Measurements from ENCODE around the gene ANXA8. TPM values are rescaled to one million over a fixed set of nuclear protein-coding genes. Genes with fewer than 3 reads are reported as not detected.

The ANXA8 gene
- polyA plus RNA-seq, 3 donors: 0.52 to 2.9 (median 0.97) TPM

DNA sequence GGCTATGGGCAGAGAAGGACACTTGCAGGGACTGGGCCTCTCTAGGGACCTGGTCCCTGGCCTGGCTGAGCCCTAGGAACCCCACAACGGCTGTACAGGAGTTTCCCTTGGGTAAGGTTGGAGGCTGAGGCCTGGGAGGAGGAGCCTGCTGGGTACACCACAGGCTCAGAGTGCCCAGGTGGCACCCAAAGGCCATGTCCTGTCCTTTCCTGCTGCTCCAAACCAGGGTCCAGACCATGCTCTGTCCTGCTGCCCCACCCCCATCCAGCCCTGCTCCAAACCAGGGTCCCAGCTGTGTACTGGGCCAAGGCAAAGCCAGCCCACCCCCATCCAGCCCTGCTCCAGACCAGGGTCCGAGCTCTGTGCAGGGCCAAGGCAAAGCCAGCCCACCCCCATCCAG is 64.5 kb downstream of the ANXA8 start:
- Mint-ChIP-seq H3K27me3 (ENCODE audit: low read depth in 3 of 3) (peaks cover 0 to 4% (median 2%) of the 10 kb centered on the region in 3 donors), H3K9me3 (no peaks in the 10 kb centered on the region), H3K4me1 (no peaks in the 10 kb centered on the region), H3K36me3 (no peaks in the 10 kb centered on the region), H3K27ac (no peak overlapping the region), H3K4me3 (no peak overlapping the region)
- WGBS (ENCODE audit: insufficient coverage): 88% methylated on average over 2 of the region's 2 CpGs
- no peak overlapping the region for H3K9ac ChIP-seq (ENCODE audit: insufficient read depth, low read length, poor library complexity, severe bottlenecking)
- no peak overlapping the region for H3K27ac ChIP-seq (ENCODE audit: low read depth in 1 of 2, low read length in 2 of 2)
- no peak overlapping the region for H3K4me2 ChIP-seq (replicated peaks; ENCODE audit: extremely low read depth, low read length, poor library complexity, severe bottlenecking)
- H3K27me3 ChIP-seq (ENCODE audit: control insufficient read depth in 2 of 2, insufficient read depth in 2 of 2, low read length in 2 of 2): no peaks in the 10 kb centered on the region
- intact Hi-C loops (cut with micrococcal nuclease): no loop called here
- no peaks in the 10 kb centered on the region for H3K79me2 ChIP-seq (ENCODE audit: insufficient read depth, low read length)
- no peak overlapping the region for H2AFZ ChIP-seq (ENCODE audit: insufficient read depth, low read depth, low read length, poor library complexity, severe bottlenecking)
- H3K9me3 ChIP-seq (replicated peaks in 1 of 2; ENCODE audit: control insufficient read depth in 1 of 2, insufficient read depth in 1 of 2, low read length in 2 of 2): no peaks in the 10 kb centered on the region
- no peak for DNase-seq
- TF ChIP-seq, protein P1, sequence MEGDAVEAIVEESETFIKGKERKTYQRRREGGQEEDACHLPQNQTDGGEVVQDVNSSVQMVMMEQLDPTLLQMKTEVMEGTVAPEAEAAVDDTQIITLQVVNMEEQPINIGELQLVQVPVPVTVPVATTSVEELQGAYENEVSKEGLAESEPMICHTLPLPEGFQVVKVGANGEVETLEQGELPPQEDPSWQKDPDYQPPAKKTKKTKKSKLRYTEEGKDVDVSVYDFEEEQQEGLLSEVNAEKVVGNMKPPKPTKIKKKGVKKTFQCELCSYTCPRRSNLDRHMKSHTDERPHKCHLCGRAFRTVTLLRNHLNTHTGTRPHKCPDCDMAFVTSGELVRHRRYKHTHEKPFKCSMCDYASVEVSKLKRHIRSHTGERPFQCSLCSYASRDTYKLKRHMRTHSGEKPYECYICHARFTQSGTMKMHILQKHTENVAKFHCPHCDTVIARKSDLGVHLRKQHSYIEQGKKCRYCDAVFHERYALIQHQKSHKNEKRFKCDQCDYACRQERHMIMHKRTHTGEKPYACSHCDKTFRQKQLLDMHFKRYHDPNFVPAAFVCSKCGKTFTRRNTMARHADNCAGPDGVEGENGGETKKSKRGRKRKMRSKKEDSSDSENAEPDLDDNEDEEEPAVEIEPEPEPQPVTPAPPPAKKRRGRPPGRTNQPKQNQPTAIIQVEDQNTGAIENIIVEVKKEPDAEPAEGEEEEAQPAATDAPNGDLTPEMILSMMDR (IDR thresholded peaks at IDR 0.05): no peak
- no peaks in the 10 kb centered on the region for H3K4me1 ChIP-seq (ENCODE audit: control insufficient read depth in 1 of 2, insufficient read depth in 2 of 2, low read length in 2 of 2)
- no peaks in the 10 kb centered on the region for H4K20me1 ChIP-seq (ENCODE audit: insufficient read depth, low read length)
- H3K36me3 ChIP-seq (replicated peaks in 1 of 2; ENCODE audit: control insufficient read depth in 1 of 2, insufficient read depth in 2 of 2, low read length in 2 of 2): no peaks in the 10 kb centered on the region
- no peak overlapping the region for H3K4me3 ChIP-seq (replicated peaks in 1 of 3; ENCODE audit: low read depth in 2 of 3, low read length in 3 of 3)

DNA sequence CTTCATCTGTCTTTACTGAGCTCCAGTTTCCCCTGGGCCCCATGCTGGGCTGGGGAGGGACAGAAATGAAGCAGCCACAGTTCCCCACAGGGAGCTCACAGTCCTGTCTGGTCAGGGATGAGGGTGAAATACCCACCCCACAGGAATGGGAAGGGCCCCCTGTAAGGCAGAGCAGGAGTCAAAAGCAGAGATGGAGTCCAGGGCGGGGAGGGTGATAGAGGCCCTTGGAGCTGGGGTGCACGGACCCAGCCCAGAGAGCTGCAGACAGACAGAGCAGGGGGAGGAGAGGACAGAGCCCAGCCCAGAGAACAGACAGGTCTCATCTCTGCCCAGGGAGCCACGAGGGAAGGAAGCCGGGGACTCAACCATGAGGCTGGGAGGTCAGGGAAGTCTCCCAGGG is 64.9 kb downstream of the ANXA8 start:
- intact Hi-C loops (cut with micrococcal nuclease): no loop called here
- Histone ChIP-seq H3K36me3 (replicated peaks in 1 of 2; ENCODE audit: control insufficient read depth in 1 of 2, insufficient read depth in 2 of 2, low read length in 2 of 2) (no peaks in the 10 kb centered on the region), H3K27me3 (ENCODE audit: control insufficient read depth in 2 of 2, insufficient read depth in 2 of 2, low read length in 2 of 2) (no peaks in the 10 kb centered on the region), H3K79me2 (ENCODE audit: insufficient read depth, low read length) (no peaks in the 10 kb centered on the region), H3K9me3 (replicated peaks in 1 of 2; ENCODE audit: control insufficient read depth in 1 of 2, insufficient read depth in 1 of 2, low read length in 2 of 2) (no peaks in the 10 kb centered on the region), H3K4me3 (replicated peaks in 1 of 3; ENCODE audit: low read depth in 2 of 3, low read length in 3 of 3) (no peak overlapping the region), H3K27ac (ENCODE audit: low read depth in 1 of 2, low read length in 2 of 2) (no peak overlapping the region), H3K4me2 (replicated peaks; ENCODE audit: extremely low read depth, low read length, poor library complexity, severe bottlenecking) (no peak overlapping the region), H4K20me1 (ENCODE audit: insufficient read depth, low read length) (no peaks in the 10 kb centered on the region), H3K4me1 (ENCODE audit: control insufficient read depth in 1 of 2, insufficient read depth in 2 of 2, low read length in 2 of 2) (no peaks in the 10 kb centered on the region), H2AFZ (ENCODE audit: insufficient read depth, low read depth, low read length, poor library complexity, severe bottlenecking) (no peak overlapping the region), H3K9ac (ENCODE audit: insufficient read depth, low read length, poor library complexity, severe bottlenecking) (no peak overlapping the region)
- no peaks in the 10 kb centered on the region for H3K36me3 Mint-ChIP-seq
- H3K4me3 Mint-ChIP-seq: no peak overlapping the region
- TF ChIP-seq, protein P1 (IDR thresholded peaks at IDR 0.05): no peak
- 90% methylated on average over 4 of the region's 4 CpGs for WGBS (ENCODE audit: insufficient coverage)
- H3K27ac Mint-ChIP-seq: no peak overlapping the region
- DNase-seq: no peak
- H3K9me3 Mint-ChIP-seq: no peaks in the 10 kb centered on the region
- H3K4me1 Mint-ChIP-seq: no peaks in the 10 kb centered on the region
- peaks cover 0 to 4% (median 2%) of the 10 kb centered on the region in 3 donors for H3K27me3 Mint-ChIP-seq (ENCODE audit: low read depth in 3 of 3)
